Activated CD8-positive, alpha-beta memory T cell treated with anti-CD3 and anti-CD28 coated beads for 24 hours (primary cell): ENCODE results near the gene C1orf122.
"Not testable (repeated sequence)": the region's sequence is repeated elsewhere in the genome, so short reads cannot be mapped to it uniquely, and the experiment has no call there.

Source experiments
- DNase-seq: peaks from one replicate; pipeline ENCODE4 v3.0.0-alpha.2; 2020

C1orf122 gene

DNA sequence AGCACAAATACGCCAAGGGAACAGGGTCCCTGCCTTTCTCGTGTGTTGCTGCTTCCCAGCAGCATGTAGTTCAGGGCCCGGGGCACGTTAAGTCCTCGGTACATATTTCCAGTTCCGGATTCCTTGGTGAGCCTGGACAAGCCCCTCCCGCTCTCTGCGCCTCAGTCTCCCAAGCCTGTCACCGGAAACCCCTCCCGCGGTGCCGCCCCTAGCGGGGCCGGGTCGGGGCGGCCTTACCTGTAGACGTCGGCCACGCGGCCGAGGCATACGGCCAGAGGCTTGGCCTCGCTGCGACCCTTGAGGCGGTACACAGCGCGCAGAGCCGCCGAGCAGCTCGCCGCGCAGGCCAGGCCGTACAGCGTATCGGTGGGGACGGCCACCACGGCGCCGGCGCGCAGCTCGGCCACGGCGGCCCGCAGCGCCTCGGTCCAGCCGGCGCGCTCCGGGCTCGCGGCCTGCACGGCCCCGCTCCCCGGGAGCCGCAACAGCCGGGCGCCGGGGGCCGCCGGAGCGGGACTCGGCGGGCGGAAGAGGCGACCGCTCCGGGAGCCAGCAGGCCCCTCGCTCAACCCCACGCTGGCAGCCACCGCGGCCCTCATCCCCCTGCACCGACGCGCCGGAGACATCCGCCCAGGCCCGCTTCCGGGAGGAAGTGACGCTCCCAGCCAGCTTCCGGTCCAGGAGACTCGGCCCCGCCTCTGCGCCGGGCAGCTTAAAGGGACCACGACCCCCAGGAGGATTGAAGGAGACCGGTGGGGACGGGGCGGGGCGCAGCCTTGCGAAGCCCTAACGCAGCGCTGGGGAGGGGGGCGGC is at the start of gene C1orf122, which contains the start of gene YRDC:
Gene C1orf122 (plus strand): TSS at position 236 of the 814 bp plus-strand sequence. CDS start 615 bp downstream, outside the sequence.
Gene YRDC (minus strand): TSS at position 654 of the 814 bp plus-strand sequence. CDS start 28 bp downstream, at position 626.
- DNase-seq, result peak; percentile 97

GRCh38 chr1:37759451-37759850 is 48.1 kb upstream of the C1orf122 start:
- DNase-seq, result peak; percentile 1

- DNase-seq, result peak; percentile 43
Measured at GRCh38 chr1:37761416-37762095, 46.0 kb upstream of the C1orf122 start.

DNA sequence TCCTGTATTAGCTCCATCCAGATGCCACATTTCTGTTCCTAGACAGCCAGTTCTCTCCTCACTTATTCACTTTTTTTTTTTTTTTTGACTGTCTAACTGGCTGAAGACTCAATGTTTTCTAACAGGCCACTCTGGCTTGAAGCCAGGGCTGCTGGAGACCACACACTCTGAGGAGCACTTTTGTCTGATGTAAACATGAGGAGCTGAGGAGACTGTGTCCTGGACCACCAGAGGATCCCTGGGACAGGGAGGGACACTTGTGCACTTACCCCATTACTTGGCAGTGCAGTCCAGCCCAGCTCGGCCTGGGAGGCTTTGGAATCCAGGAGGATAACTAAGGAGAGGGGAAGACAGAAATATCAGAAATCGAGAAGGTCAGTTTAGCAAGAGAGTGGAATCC is 45.1 kb upstream of the C1orf122 start:
- peak; percentile 28 for DNase-seq

DNA sequence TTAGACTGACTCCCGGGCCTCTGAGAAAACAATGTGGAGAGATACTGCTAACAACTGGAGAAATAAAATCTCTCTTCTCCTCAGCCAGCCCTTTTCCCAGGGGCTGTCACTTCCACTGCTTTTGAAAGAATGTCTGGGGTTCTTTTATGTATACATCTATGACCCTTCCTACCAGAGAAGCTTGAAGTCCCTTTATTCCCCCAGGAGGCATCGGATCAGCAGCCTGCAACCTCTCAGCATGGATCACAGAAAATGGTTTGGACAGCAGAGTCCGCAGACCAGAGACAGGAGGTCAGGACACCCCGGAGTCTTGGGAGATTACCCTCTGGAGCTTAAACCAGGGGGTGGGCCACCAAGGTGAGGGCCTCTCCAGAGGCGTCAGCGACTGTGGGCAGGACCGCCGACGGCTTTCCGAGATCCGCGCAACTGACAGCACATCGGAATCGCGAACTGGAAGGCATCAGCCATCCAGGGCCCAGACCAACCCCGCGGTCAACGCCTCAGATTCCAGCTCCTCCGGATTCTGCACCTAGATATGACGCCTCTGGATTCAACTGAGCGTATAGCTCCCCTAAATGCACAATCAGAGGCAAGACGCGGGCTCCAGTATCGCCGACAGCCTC is 43.7 kb upstream of the C1orf122 start:
- no peak for DNase-seq

- DNase-seq, result peak; percentile 76
Measured at GRCh38 chr1:37764414-37764825, 43.2 kb upstream of the C1orf122 start.

- no peak for DNase-seq
Measured at GRCh38 chr1:37764888-37765441, 42.6 kb upstream of the C1orf122 start, which contains the start of gene EPHA10. Gene EPHA10, minus strand, starts transcription at chr1:37765120. Its CDS starts 54 bp downstream, at chr1:37765066.

DNA sequence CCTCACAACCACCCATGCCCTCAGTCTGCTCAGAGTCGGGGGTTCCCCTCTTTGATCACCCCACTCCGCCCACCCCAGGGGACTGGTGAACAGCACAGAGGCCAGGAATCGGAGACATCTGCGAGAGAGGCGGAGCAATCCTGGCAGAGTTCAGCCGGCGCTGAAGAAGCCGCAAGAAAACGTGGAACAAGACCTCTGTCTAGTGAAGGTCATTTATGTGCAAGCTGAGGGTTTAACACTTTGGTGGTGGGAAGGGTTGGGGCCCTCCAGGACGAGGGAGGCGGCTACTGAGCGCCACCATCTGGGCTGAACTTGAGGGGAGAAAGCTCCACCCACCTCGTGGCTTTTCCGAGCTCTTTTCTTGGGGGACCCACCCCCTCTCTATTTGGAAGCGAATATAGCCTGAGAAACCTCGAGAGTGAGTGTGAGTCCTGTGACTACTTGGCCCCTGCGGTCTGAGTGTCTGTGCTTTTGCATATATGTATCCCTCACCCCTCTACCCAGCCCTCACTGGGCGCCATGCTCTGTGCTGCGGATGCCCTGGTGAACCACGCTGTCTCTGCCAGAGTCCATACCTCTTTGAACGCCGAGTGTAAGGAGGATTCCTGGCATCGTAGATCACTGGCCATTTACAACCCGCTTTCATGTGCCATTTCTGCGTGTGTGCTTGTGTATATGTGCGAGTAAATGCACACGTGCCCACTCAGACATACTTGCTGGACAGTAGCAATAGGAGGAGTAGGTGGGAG is 41.5 kb upstream of the C1orf122 start:
- peak; percentile 58 for DNase-seq

DNA sequence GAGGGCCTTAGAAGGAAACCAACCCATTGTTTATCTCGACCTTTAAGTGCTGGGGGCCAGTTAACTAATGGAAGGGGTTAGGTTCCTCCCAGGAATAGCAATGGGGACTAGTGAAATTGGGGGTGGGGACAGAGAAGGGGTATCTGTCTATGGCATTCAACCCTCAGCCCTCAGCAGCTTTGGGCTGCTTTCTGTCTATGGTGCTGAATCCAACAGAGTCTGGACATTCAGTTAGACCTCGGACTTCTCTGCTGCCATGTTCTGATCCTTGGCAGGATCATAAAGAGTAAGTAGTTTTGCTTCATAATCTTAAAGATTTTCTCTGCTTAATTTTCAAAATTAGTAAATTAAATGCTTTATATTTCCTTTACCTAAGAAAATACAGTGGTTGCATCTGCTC is 40.1 kb upstream of the C1orf122 start:
- DNase-seq, result no peak

GRCh38 chr1:37771440-37771839 is 36.1 kb upstream of the C1orf122 start:
- not testable (repeated sequence) for DNase-seq

DNA sequence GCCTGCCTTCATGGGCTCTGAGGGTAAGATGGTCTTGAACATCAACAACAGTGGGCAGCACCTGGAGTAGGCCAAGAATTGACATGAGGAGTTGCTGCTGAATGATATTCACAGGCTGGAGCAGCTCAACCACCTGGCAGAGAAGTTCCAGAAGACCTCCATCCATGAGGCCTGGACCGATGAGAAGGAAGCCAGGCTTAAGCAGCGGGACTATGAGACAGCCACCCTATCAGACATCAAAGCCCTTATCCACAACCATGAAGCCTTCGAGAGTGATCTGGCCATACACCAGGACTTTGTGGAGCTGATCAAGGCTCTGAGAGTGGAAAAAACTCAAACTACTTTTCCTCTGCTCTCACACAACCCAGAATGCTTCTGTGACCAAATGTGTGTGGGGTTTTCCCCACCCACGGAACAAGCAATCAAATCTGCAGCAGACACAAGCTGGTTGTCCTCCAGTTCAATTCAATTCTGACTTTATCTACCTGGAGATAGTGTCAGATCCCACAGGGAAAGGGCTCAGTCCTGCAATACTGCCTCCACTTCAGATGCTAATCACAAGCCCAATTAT is 30.6 kb upstream of the C1orf122 start:
- DNase-seq, result no peak

- no peak for DNase-seq
Measured at GRCh38 chr1:37778654-37779053, 28.9 kb upstream of the C1orf122 start.

GRCh38 chr1:37782491-37782890 is 25.1 kb upstream of the C1orf122 start:
- DNase-seq, result no peak

- DNase-seq, result no peak
Measured at GRCh38 chr1:37792943-37793686, 14.5 kb upstream of the C1orf122 start.

DNA sequence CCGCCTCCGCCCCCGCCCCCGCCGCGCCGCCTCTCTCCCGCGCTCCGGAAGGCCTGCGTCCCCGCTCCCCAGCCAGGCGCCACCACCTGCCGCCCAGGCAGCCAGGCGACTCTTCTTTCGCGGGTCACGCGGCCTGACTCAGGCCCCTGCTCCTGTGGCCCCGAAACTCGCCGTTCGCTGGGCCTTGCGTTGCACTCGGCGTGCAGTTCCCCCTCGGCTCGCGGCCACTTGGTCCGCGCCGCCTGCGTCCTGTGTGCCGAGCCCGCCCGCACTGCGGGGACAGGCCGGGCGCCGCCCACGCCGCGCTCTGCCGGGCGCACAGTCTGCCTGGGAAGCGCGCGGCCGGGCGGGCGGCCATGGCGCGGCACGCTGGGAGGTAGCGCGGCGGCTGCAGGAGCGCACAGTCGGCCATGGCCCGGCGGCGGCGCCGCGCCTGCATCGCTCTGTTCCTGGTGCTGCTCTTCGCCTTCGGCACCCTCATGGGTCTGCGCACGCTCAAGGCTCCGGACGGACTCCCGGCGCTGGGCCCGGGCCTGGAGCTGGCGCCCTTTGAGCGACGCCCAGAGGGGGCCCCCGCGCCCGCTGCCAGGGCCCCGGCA is 13.7 kb upstream of the C1orf122 start, which contains the start of gene MANEAL:
Gene MANEAL (plus strand): TSS at position 75 of the 599 bp plus-strand sequence. CDS start 336 bp downstream, at position 411.
- DNase-seq, result peak; percentile 71

DNA sequence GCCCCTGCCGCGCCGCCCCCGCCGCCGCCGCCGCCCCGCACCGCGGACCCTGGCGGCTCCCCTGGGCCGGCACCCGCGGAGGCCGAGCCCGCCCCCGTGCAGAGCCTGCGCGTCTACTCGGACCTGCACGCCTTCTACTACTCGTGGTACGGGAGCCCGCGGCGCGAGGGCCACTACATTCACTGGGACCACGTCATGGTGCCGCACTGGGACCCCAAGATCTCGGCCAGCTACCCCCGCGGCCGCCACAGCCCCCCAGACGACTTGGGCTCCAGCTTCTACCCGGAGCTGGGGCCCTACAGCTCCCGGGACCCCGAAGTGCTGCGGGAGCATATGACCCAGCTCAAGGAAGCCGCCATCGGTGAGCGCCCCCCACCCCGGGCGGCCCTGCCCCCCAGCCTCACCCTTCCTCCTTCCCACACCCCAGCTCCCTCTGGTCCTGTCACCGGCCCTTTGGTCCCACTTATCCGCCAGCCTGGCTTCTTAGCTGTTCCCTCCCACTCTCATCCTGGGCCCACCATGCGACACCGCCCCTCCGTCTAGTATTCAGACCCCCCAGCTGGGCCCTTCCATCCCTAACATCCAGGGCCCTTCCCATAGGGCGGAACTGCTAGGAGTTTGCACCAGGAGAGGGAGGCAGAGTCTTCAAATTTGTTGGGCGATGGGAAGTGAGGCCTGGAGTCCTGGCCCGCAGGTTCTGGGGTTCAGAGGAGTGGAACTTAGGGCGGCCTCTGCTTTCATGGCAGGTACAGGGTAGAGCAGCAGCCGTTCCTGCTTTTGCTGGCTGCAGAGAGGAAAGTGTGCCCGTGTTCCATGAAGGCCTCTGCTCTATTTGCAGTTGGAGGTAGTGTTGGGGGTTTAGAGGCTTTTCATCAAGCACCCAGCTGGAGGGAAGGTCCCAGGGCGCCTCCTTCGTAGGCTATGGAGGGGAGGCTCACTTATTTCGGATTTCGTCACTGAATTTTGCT is 12.9 kb upstream of the C1orf122 start:
- DNase-seq, result no peak

DNA sequence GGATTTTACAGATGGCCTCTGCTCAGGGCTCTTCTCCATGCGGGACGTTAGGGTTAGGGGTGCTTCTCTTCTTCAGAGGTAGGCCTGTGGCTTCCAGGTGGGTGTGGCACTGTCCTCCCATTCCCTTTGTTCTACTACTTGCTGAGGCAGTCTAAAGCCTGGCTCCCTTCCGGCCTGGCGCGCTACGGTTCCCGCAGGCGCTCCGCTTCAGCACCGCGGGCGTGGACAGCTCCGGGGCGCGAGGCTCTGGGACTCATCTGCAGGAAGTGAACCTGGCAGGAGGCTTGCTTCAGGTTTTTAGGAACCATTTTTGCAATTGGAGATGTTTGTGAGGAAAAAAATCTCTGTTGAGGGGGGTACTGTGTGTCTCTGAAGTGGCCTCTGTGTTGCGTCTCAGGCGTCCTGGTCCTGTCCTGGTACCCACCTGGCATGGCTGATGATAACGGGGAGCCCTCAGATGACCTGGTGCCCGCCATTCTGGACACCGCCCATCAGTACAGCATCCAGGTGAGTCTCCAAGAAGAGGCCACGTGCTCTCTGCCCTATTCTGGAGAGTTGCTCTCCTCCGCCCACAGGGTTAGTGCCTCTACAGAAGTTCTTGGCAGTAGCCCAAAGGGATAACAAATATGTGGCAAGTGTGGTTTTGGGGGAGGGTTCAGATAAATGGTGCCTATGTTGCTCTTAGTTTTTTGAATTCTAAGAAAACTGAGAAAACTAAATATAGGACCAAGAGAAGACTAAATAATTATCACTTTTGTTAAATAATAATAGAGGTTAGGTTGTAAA is 12.1 kb upstream of the C1orf122 start:
- peak; percentile 76 for DNase-seq

- no peak for DNase-seq
Measured at GRCh38 chr1:37797750-37798345, 9.7 kb upstream of the C1orf122 start.
